Measurements from ENCODE around the gene LKAAEAR1.

LKAAEAR1 gene

DNA sequence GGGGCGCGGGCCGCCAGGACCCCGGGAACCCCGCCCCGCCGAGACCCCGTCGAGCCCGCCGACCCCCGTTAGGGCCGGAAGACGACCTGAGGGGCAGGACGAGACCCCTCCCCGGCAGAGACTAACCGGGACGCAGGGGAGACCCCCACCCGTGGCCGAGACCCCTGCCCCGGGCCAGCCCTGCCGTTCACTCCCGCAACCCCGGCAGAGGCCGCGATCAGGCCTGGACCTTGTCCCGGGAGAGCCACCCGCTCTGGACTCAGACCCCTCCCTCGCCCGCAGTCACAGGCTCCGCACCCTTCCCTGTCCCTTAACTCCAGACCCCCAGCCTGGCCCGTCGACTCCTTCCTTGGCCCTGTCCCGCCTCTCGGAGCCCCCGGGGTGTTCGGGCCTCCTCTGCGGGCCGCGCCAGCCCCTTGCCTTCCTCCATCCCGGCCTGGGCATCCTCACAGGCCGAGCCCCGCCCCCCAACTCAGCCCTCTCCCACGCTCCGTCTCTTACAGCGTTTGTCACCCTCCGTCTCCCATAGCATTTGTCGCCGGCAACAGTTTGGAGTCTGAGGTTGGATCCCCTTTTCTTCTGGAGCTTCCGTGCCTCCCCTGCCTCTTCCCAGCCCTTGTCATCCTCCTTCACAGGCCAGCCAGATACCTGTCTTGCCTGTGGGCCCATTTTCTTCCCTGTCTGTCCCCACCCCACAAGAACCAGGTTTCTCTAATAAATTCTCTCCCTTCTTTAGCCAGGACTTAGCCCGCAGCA, 20.6 kb downstream of the LKAAEAR1 start:
- DNase-seq: no peak

DNA sequence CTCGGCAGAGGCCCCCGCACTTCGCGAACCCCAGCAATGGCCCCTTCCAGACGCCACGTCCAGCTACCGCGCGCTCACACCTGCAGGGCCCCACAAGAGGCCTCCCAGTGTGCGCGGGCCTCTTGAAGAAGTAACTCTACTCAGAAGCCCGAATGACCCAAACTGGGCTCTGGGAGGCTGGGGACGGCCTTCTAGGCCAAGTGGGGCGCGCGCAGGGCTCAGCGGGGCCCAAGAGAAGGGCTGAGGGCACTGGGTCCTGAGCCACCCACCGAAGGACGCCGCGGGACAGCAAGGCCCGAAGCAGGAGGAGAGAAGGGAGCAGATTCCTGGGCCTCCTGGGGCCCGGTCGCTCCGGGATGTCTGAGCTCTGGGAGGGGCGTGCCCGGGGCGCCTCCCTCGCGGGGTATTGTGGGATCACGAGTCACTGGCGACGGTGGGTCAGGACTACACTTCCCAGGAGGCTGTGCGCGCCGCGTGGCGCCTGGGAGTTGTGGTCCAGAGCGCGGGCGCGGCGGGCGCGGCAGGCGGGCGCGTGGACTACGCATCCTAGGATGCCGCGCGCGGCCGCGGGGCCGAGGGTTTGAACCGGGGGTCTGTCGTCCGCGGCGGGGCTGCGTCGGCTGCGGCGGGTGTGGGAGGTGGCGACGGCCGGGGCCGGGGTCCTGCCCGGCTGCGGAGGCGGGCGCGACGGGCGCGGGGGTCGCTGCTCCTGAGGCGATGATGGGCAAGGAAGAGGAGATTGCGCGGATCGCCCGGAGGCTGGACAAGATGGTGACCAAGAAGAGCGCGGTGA, 21.4 kb downstream of the LKAAEAR1 start, which contains the start of gene TCEA2:
Gene TCEA2 (plus strand): TSS at position 603 of the 793 bp plus-strand sequence. CDS start 115 bp downstream, at position 718.
- DNase-seq: peak; percentile 97

DNA sequence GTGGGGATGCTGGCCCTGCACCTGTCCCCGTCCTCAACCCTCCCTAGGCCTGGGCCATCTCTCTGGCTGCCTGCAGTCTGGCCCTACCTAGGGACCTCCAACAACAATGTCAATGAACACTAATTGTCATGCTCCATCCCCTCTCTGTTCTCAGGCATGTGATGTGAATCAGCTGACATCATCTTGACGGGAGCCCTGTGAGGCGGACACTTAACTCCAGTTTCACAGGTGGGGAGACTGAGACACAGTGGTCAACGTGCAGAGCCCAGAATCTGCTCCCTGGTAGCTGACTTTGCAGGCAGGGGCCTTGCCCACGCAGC, 22.0 kb downstream of the LKAAEAR1 start:
- DNase-seq: no peak

GRCh38 chr20:64058536-64058935, 25.7 kb downstream of the LKAAEAR1 start:
- no peak for DNase-seq

GRCh38 chr20:64057628-64058498, 26.3 kb downstream of the LKAAEAR1 start:
- peak; percentile 87 for DNase-seq

DNA sequence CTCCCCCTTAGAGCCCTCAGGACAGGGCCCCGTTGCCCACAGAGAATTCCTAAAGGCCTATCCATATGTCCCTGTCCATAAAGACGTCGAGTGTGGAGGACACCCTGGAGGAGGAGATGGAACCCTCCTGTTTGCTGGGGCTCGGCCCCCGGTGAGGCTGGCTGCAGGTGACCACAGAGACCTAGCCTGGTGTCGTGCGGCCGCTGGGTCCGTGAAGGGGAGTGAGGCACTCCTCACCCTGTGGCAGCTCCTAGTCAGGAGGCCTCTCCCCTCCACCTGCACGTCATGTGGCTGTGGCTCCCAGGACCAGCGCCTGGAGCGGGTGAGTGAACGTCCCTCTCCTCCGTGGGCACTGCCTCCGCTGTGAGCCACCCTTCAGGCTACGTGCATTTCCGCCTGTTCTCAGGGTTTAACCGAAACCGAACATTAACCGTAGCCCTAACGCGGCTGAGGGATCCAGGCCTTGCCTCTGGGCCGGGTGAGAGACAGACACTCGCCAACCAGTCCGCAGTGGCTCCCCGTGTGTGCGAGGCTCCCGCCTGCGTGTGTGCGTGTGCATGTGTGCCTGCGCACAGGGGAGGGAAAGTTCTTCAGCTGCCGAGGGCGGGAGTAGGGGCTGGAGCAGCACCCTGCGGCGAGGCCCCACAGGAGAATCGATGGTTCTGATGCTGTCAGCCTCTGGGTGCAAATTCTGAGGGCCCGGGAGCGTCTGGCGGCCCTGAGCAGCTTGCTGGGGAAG, 27.1 kb downstream of the LKAAEAR1 start:
- DNase-seq: peak; percentile 26

DNA sequence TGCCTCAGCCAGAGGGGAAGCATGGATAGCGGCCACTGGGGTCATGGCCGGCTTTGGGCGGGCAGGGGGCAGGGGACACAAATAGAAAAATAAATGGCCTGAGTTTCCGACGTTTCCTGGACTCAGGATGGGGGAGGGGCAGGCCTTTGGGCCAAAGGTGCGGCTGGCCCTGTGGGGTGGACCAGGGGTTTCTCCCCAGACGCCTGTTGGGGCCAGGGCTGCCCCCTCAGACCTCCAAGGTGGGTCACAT, 27.6 kb downstream of the LKAAEAR1 start:
- DNase-seq: no peak

GRCh38 chr20:64055893-64056638, 28.1 kb downstream of the LKAAEAR1 start:
- no peak for DNase-seq

DNA sequence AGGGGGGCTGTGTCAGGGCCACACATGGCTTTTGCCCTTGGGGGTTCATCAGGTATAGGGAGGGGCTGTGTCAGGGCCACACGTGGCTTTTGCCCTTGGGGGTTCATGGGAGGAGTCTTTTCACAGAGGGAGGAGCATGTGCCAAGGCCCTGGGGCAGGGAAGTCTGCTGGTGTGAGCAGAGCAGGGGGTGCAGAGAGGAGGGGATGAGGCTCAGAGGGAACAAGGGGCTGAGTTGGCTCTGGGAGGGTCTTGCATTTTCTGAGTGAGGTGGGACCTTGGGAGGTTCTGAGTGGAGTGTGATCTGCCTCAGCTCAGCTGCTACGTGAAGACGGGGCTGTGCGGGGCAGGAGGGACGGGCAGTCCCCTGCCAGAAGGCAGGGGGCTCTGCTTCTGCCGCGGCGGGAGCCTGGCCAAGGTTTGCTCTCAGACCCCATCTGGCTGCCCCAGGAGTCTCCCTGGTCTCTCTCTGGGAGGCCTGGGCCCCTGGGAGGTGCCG, 28.8 kb downstream of the LKAAEAR1 start:
- DNase-seq: no peak

DNA sequence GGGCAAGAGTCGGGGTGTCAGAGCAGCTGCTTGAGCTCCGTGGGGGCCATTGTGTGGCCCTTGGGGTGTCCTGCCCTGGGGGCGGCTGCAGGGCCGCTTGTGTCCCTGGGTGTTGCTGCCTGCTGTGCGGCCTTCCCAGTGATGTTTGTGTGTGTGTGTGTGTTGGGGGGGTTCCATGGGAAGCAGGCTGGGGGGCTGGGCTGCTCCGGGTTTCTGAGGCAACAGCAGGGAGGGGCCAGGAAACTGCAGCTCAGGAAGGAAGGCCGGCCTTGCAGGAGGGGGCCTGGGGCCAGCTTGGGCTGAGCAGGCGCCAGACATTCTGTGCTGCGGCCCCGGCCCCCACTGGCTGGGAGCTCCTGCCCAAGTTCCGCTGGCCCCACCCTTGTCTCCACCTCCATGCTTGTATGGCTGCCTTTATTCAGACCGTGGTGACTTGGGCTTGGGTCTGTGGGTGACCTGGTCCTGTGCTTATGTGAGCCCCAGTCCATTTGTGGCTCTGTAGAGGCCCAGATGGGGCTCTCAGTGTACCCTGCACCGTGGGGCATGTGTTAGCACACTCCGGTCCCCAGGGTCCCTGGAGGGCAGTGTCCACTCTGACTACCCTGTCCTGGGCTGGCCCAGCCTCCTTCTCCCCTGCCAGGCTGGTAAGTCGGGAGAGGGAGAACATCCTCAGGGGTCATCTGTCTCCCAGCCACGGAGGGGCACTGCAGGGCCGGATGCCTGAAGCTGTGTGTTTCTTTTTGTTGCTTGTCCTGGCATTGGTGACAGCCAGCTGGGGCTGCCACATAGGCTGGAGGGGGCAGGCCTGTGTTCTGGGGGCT, 30.1 kb downstream of the LKAAEAR1 start:
- DNase-seq: no peak

DNA sequence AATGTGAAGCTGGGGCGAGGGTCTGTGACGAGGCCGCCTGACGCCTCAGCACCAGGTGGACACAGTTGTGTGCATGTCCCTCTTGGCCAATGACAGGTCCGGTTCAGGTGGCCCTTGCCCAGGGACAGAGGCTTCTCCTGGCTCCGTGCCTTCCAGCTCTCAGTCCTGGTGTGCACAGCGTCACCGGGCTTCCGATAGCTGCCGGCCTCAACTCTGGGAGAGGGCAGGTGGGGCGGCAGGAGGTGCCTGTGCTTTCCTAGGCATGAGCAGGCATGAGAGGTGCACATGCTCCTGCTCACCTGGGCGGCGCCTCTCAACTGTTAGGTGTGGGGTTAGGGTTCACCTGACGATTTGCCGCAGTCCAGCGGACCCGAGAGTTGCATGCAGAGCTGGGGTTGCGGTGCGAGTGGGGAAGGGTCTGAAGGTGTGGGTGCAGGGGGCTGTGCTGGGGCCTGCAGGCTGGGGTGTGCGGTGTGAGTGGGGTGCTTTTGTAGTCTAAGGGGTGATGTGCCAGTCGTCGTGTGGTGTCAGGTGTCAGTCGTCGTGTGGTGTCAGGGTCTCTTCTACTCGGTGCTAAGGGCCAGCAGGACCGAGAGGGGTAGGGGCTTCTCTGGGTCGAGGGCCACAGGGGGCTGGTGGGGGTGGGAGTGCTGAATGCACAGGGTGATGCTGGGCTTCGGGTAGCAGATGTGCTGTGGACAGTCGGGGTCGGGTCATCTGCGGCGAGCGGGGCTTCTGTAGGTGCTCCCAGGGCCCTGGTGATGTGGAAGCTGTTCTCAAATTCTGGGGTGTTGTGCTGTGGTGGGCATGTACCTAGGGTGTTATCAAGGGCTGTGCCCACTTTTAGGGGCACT, 31.0 kb downstream of the LKAAEAR1 start:
- DNase-seq: no peak

DNA sequence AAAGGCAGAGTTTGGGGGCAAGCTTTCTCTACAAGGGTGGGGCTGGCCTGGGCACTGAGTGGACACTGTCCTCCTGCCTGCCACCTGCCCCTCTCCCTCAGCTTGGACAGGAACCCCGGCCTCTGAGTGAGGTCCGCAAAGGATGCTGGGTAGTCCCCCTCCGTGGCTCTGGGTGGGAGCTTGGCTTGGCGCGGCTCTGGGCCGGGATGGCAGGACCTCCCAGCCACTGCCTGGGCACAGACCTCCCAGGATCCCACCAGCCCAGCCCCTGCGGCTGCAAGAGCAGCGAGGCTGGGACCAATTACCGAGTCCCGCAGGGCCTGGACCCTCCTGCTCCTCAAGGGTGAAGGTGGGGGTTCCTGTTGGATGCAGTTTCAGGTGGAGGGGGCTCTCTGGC, 31.9 kb downstream of the LKAAEAR1 start:
- no peak for DNase-seq

DNA sequence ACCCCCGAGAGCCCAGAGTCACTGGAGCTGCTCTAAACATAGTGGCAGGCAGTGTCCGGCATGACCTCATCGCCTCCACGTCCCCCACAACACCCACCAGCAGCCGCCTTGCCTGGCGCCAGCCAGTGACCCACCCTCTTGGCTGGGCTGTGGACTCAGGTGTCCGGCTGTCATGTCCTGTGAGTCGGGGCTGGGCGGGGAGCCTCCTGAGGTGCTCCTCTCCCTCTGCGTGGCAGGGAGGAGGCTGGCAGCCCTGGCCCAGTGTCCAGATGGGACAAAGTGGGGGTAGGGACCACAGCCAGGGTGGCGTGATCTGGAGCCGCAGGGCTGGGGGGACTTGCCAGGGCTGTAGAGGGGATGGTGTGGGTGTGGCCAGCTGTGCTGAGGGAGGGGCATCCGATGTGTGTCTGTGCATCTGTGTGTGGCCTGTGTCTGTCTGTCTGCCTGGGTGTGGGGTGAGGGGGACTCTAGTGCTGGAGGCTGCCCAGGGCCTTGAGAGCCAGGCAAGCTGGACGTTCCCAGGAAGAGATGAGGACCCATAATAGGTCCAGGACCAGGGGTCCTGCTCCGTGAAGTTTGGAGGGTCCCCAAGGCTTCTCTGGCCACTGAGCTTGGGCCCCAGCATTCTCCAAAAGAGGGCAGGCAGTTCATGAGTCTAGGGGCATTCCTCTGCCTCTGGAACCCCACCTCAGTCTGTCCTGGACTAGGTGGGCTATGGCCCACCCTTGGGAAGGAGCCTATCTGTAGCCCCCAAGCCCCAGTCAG, 32.5 kb downstream of the LKAAEAR1 start:
- DNase-seq: no peak

GRCh38 chr20:64051033-64051452, 33.2 kb downstream of the LKAAEAR1 start:
- no peak for DNase-seq

- no peak for DNase-seq
Observed at GRCh38 chr20:64050261-64051032, 33.8 kb downstream of the LKAAEAR1 start.

GRCh38 chr20:64049878-64050260, 34.3 kb downstream of the LKAAEAR1 start:
- DNase-seq: no peak

GRCh38 chr20:64049060-64049877, 34.9 kb downstream of the LKAAEAR1 start, which contains the start of gene SOX18:
SOX18 (minus strand) TSS chr20:64049639; CDS start chr20:64049516, 123 bp downstream.
- DNase-seq: peak; percentile 42
